ENCODE data around the gene CFD.

- TF ChIP-seq POLR2A (IDR thresholded peaks at IDR 0.05; ENCODE audit: low read depth, low read length), result no peak
- no peak for TF ChIP-seq POLR2AphosphoS5 (IDR thresholded peaks at IDR 0.05; ENCODE audit: low read depth, low read length)
- no peak for TF ChIP-seq TAF1 (IDR thresholded peaks at IDR 0.05; ENCODE audit: borderline replicate concordance, low read depth, low read length)
Observed at GRCh38 chr19:889662-890295, 30.3 kb downstream of the CFD start.
